NCI-H2171 (cell line): ENCODE results near the gene MTG2.
"Not testable (repeated sequence)": the region's sequence is repeated elsewhere in the genome, so short reads cannot be mapped to it uniquely, and the experiment has no call there.

Source experiments
- DNase-seq: peaks from one replicate; lab custom pipeline; 2025; lab: John Stamatoyannopoulos, UW

Gene MTG2

DNA sequence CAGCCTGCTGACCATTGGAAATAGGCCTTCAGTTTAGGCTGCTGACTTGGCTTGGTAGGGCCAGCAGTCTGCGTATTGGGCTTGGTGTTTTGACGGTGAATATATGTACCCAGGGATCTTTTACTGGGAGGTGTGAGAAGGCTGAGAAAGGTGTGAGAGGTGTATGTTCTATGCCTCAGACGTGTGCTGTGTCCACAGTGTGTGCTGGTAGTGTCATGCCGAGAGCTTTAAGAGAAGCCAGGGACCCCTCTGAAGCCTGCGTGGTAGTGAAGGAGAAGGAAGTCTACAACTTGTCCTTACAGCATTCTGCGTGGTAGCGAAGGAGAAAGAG, 37.2 kb upstream of the MTG2 start:
- no peak for DNase-seq

DNA sequence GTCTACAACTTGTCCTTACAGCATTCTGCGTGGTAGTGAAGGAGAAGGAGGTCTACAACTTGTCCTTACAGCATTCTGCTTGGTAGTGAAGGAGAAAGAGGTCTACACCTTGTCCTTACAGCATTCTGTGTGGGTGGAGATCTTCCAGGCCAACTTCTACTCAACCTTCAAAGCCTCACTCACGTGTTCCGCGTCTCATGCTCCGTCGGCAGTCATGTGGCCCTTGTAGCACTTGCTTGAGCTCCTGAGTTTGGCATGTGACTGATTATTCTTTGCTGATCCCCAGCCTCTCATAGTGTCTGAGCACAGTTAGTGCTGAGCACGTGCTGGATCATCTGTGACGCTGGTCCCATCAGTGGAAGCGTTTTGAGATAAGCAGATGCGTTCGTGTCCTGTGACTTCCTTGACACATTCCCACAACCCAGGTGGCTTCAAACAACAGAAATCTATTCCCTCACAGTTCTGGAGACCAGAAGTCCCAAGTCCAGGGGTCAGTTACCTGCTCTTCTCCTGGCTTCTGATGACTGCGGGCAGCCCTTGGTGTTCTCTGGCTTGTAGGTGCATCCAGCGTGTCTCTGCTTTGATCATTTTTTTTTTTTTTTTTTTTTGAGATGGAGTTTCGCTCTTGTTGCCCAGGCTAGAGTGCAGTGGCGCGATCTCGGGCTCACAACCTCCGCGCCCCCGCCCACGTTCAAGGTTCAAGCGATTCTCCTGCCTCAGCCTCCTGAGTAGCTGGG, 36.6 kb upstream of the MTG2 start:
- no peak for DNase-seq

DNA sequence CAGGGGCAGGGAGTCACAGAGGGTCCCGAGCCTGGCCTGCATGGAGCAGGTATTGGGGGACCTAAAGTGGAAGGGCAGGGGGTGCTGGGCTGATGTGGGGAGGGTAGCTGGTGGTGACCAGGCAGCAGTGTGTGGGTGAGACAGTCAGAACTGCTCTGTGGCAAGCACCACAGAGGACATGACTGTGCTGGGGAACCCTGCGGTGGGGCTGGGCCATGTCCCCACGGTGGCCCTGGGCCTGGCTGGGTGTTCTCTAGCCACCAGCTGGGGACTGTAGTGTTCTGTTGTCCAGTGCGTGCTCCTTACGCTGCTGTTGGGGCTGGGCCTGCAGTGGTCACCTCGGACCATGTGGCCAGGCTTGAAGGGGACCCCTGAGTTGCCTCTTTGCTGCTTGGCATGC, 35.7 kb upstream of the MTG2 start:
- no peak for DNase-seq

DNA sequence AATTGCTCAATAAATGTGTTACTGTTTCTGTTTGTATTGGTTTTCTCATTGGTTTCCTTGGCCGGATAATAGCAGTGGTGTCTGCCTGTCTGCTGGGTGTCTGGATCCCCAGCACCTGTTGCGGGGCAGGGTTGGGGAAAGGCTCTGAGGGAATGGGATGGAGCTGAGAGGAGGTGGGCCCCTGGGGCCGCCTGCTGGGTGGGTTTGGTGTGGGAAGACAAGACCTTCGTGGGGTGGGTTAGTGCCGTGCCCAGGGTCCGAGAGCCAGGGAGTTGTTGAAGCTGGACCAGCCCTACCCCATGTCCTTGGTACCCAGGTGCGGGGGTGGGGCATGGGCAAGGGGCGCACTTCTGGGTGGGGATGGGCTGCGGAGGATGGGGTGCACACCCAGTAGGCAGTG, 35.3 kb upstream of the MTG2 start:
- no peak for DNase-seq

DNA sequence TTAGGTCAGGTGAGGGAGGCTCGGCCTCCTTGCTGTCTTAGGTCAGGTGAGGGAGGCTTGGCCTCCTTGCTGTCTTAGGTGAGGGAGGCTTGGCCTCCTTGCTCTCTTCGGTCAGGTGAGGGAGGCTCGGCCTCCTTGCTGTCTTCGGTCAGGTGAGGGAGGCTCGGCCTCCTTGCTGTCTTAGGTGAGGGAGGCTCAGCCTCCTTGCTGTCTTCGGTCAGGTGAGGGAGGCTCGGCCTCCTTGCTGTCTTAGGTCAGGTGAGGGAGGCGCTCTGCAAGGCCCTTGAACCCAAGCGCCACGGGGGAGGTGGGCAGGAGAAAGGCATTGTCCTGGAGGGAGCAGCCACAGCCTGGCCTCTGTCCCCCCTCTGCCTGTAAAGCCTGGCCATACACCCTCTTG, 34.4 kb upstream of the MTG2 start:
- not testable (repeated sequence) for DNase-seq

DNA sequence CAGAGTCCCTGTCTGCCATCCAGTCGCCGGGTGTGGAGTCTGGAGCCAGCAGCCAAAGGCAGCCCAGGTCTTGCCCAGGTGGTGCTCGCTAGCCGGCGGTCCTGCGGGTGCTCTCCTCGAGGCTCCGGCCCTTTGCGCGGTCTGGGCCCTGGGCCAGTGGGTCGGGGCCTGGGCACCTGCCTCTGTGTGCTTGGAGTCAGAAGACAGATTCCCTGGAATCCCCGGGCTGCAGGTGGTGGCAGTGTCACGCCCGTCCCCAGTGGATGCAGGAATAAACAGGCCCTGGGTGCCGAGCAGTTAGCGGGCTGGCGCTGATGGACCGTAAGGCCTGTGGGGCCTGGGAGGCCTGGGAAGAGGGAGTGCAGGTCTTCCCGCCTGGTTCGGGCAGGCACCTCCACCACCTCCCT, 33.9 kb upstream of the MTG2 start:
- DNase-seq = no peak

DNA sequence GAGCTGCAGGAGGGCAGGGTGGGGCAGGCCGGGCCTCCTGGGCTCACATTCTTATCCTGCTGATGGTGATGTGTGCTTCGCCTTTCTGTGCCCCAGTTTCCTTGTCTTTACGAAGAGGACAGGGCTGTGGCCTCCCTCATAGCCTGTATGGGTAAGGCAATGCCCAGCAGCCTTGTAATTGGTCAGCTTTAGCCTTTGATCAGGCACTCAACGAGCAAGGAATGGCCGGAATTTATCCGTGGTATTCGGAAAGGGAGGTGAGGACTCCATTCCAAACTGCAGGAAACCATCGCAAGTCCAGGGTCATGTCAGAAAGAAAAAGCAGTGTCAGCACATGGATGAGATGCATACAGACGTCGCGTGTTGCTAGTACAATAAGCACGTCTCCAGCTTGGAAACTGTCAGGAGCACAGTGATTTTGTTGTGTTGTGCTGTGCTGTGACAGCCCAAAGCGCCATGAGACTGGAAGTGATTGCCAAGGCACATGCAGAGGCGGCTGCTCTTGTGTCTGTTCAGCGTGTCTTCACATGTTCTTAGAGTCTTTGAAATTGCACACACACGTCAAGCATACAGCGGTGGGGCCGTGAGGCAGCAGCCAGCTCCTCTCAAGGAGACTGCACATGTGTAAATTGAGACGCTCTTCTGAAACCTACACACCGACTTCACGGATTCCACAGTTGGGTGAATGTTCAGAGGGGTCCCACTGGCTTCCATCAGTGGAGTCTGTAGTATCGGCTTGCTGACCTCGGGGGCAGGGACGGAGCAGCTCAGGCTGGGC, 33.1 kb upstream of the MTG2 start:
- DNase-seq = no peak

DNA sequence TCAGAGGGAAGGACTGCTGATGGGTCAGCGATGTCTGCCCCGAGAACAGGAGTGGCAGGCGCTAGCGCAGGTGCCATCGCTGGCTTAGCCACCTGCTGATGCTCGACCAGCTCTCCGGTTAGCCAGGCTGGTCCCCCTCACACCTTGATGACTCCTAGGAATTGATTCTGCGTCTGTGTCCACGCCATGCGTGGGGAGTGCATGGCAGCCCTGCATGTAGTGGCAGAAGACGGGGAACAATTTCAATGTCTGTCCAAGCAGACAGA, 32.6 kb upstream of the MTG2 start:
- no peak for DNase-seq

DNA sequence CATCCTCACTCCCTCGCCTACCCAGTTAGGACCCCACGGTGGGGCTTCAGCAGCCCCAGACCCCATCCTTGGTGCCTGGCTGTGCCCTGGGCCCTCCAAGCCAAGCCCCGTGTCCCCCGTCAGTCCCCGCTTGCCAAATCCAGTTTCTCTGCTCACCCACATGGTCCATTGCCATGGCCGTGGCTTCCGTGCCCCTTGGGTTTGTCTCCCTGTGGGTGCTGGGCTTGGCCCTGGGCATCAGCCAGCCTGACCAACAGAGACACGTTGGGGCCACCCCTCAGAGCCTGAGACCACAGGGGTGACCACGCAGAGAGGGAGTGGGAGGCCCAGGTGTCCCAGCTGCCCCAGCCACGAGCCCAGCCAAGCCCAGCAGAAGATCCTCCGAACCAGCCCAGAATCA, 31.6 kb upstream of the MTG2 start:
- no peak for DNase-seq

DNA sequence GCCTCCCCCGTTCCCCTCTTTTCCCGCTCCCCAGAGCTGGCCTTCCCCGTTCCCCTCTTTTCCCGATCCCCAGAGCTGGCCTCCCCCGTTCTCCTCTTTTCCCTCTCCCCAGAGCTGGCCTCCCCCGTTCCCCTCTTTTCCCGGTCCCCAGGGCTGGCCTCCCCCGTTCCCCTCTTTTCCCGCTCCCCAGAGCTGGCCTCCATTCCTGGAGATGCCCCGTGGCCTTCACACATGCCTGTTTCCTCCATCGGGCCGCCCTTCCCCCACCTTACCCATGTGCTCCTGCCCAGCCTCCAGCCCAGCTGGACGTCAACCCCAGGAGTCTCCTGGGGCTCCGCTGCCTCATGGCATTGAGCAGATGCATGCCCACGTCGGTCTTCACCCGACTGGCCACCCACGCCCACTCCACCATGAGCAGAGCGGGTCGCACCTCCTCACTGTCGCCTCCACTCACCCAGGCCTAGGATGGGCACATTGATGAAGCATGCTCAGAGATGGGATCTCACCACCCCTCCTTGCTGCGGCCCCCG, 30.9 kb upstream of the MTG2 start:
- DNase-seq = no peak

DNA sequence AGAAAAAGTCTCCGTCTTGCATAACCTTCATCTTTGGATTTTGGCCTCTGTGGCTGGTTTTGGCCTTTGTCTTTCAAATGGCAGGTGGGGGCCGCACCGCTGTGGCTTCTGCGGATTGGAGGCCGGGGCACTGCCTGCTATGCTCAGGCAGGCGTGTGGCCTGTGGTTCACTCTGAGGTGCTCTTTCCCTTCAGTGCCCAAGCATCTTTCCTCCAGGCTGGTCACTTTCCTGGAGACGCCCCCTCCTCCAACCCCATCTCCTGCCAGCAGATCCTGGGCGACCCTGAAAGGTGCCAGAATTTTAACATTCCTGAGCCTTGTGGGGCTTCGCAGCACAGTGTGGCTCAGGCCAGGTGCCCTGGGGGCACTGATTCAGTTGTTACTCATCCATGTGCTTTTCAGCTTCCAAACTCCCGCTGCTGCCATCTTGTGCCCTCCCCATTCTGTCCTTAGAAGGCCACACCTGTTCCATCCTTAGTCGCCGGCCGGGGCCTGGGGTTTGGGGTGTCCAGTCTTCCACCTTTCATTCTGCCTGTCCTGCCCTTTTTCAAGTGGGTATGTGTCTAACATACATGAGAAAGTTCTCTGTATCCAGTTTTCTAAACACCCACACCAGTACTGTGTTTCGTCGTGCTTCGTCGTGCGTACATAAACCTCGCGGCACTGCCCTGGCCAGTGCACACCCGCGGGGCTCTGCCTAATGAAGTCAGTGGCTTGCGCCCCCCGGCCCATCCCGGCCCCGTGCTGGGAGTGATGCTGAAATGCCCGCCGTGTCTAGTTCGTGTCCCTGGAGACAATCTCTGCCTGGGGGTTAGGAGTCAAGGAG, 27.2 kb upstream of the MTG2 start:
- no peak for DNase-seq

DNA sequence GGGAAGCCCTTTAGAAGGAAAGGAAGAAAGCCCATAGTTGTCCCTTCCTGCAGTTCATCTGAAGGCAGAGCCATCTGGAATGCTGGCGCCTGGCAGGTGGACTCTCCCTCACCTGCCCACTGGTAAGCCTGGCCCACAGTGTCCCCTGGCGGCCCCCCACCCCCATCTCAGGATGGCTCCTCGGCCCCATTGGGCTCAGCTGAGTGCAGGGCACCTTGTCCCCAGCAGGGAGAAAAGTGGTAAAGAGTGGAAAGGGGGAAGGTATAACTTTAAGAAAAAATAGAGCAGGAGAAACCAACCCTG, 26.6 kb upstream of the MTG2 start:
- DNase-seq = no peak

DNA sequence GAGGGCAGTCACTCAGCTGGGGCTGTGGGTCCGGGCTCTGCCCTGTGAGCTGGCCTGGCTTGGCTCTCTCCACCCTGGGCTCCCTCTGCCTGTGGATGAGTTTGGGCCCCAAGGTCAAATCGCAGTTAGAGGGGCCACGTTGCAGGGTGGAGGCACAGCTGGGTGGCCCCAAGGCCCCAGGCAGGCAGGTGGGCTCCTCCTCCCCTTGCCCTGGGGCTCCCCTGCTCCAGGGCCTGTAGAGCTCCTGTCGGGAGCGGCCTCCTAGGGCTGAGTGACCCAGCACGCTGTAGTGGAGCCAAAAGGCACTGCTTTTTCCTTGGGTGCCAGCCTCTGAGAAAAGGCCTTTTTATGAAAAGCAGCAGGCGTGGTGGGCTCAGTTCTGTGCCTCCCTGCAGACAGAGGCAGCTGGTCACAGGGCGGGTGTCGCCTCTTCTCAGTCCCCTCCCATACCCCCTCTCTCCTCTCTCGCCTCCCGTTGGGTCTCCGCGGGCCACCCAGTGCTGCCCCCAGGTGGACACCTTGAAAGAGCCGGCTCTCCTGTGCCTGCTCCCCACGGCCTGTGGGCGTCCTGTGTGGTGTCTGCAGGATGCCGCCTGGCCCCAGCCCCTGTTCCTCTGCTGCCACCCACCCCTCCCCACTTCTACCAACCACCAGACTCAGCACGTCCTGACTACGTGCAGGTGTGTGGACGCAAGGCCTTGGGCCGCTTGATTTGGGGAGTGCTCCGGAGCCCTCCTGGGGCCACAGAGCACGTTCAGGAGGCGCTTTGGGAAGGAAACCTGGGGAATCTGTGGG, 26.0 kb upstream of the MTG2 start:
- DNase-seq = peak; percentile 10

DNA sequence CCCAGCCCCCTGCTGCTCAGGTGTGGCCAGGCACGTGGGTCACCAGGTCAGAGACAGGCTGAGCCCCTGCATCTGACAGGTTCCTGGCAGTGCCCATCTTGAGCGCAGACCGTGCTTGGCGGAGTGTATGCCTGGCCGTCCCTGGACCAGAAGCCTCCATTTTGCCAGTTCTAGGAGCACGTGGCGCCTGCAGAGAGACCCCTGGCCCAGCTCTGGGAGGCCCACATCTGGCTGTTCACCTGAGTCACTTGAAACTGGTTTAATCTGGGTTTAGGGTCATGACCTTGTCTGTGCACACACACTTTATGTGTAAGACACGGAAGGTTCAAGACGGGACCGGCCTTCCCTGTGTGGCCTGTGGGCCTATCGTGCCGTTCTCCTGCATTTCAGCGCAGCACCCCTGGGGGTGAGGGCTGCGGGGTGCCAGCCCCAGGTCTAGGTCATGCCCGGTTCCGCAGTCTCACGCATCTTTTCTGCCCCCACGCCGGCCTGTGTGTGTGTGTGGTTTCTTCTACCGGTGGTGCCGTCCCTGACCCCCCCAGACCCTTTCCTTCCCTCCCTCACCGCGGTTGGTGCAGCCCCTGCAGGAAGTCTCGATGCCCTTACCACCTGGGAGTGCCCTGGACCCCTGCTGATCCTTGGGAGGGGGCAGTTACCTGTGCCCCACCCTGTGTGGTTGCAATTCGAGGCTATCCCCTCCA, 25.3 kb upstream of the MTG2 start:
- no peak for DNase-seq

DNA sequence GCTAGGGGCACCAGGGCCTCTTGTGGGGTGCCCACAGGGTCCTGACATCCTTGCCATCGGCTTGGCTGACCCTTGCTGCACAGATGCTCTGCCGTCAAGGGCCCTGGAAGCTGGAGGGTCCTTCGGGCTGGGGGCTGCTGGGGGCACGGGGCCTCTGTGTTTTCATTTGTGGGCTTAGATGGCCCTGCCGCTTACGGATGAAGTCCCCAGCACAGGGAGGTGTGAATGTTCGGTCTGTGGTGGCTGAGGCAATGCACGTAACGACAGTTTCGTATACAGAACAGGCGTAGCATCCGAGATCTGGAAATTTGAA, 24.8 kb upstream of the MTG2 start:
- no peak for DNase-seq

DNA sequence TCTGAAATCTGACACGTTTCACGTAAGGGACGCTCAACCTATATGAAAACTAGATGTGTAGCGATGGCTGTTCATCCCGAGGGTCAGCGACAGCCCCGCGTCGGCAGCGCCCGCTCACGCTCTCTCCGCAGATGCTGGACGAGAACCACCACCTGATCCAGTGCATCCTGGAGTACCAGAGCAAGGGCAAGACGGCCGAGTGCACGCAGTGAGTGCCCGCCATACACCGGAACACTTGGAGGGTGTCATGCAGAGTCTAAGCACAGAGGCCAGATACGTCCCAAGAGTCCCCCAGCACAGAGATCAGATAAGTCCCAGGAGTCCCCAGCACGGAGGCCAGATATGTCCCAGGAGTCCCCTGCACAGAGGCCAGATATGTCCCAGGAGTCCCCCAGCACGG, 24.3 kb upstream of the MTG2 start:
- no peak for DNase-seq

DNA sequence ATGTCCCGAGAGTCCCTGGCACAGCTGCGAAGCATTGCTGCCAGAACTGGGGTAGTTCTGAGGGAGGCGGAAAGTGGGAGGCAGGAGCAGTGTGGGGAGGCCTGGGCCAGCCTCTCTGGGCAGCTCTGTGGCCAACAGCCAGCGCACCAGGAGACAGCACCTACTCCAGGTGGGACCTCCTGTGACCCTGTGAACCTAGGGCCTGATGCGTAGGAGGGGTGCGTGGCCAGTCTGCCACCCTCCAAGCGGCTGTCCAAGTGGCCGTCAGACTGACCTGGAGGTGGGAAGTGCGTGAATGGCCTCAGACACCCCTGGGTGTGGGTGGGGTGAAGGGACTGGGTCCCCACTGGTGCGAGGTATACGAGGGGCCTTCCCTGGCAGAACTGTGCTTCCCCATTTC, 23.8 kb upstream of the MTG2 start:
- DNase-seq = no peak

DNA sequence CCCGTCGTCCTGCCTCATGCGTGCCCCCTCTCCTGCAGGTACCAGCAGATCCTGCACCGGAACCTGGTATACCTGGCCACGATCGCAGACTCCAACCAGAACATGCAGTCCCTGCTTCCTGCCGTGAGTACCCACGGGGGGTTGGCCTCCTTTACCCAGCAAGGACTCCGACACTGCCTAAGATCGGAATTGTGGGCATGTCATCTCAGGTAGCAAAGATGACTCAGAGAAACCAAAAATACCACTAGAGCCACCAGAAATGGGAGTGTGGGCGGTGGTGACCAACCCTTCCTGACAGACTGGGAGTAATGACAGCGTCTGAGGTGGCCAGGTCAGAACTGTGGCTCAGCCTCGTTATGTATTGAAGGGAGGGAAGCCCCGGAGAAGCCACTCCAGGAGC, 23.0 kb upstream of the MTG2 start:
- DNase-seq = no peak

DNA sequence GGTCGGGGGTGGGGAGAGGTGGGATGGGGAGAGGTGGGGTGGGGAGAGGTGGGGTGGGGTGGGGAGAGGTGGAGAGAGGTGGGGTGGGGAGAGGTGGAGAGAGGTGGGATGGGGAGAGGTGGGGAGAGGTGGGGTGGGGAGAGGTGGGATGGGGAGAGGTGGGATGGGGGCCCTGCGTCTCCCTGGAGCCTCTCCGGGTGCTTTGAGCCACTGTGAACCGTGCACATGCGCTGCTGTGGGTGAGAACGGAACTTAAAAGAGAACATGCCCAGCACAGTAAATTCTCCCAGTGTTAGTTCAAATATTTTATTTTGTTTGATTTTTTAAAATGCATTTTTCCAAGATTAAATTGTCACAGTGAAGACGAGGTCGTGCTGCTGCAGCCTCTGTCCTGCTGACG, 22.6 kb upstream of the MTG2 start:
- DNase-seq = no peak

DNA sequence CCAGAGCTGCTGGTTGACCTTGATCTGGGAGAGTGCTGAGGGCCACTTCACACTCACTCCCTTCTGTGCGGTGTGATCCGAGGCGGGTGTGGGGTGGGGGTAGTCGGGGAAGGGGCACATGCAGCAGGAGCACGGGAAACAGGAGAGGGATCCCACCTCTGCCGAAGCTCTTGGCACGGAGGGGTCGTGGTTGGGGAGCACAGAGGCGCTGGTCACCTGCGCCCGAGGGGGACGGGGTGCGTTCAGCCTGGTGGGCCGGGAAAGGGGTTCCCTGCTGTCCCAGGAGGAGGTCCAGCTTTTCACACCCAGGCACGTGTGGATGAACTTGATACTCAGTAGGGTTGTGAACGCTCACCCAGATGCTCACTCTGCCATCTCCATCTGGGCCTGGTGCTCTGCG, 22.0 kb upstream of the MTG2 start:
- no peak for DNase-seq

DNA sequence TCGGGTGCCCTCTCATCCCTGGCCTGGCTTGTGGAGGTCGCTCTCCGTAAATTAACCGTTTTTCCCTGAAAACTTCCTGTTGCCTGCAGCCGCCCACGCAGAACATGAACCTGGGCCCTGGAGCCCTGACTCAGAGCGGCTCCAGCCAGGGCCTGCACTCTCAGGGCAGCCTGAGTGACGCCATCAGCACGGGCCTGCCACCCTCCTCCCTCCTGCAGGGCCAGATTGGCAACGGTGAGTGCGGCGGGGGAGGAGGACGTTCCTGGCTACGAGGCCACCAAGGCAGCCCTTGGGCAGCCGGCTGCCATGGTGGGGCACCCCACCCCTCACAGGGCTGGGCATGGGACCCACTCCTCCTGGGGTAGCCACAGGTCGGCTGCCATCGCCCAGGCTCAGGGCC, 21.5 kb upstream of the MTG2 start:
- DNase-seq = no peak
